Uterus (tissue), 4 donors: Measurements from ENCODE around the gene EVL. TPM values are rescaled to one million over a fixed set of nuclear protein-coding genes. Genes with fewer than 3 reads are reported as not detected.

Experiments
- DNase-seq, 2 donors: peaks; one replicate each; pipeline ENCODE4 v3.0.0-alpha.2; 2019 to 2020
- H3K27ac ChIP-seq, 2 donors: fragments of 200-600 bp; sonication (generic); 1 replicate in 1 of 2; 2 replicates in 1 of 2; pipeline ENCODE4 v1.5.1; 2016 to 2018
- H3K27me3 ChIP-seq, 2 donors: fragments of 200-600 bp; sonication (generic); one replicate each; pipeline ENCODE4 v1.5.1; 2018 to 2019; ENCODE audit warnings: control low read depth in 1 of 2
- H3K36me3 ChIP-seq, 2 donors: fragments of 200-600 bp; sonication (generic); one replicate each; pipeline ENCODE4 v1.5.1; 2019; ENCODE audit warnings: control low read depth in 1 of 2
- H3K4me1 ChIP-seq, 2 donors: fragments of 200-600 bp; sonication (generic); one replicate each; pipeline ENCODE4 v1.5.1; 2018 to 2019; ENCODE audit warnings: control low read depth in 1 of 2
- H3K4me3 ChIP-seq, 2 donors: fragments of 200-600 bp; sonication (generic); 1 replicate in 1 of 2; 2 replicates in 1 of 2; pipeline ENCODE4 v1.5.1; 2018 to 2019; ENCODE audit warnings: mild to moderate bottlenecking in 1 of 2
- H3K9me3 ChIP-seq, 2 donors: fragments of 200-600 bp; sonication (generic); one replicate each; pipeline ENCODE4 v1.5.1; 2019; ENCODE audit warnings: control low read depth in 1 of 2
- CTCF ChIP-seq, 4 experiments: fragments of 200-600 bp in 2 of 4; fragments of 450-650 bp in 2 of 4; sonication (generic) in 2 of 4; IDR thresholded peaks; one replicate each; pipeline ENCODE4 v1.5.1; 2016 to 2019; ENCODE audit warnings: antibody characterized with exemption in 4 of 4, mild to moderate bottlenecking in 2 of 4, moderate library complexity in 1 of 4
- POLR2A ChIP-seq, 2 donors: fragments of 450-650 bp; IDR thresholded peaks; one replicate each; pipeline ENCODE4 v1.6.1; 2016; ENCODE audit warnings: antibody characterized with exemption in 2 of 2, mild to moderate bottlenecking in 1 of 2, moderate library complexity in 1 of 2
- intact Hi-C: fragments of 100-400 bp; cut with DNase I; formaldehyde crosslinking; loops from one replicate; pipeline ENCODE4 v1.15.1; 2023; ENCODE audit warnings: low total_unique reads
- total RNA-seq, 4 donors: library from RNA; depleted of rRNA in 3 of 4; stranded (reverse); fragments of >200 nt in 3 of 4; gene quantifications; one replicate each; pipeline versions ENCODE4 v1.1.0 to v1.2.4, GENCODE V29; 2014 to 2023
- donor health status: DM: yes; HTN: yes; CAD: no.

Gene EVL
- total RNA-seq, 4 donors from 2014 or later, result 22.1 to 133 (median 67.5) TPM

- intact Hi-C loops, result no loop called here
- Histone ChIP-seq H3K9me3 (no peaks in the 10 kb centered on the region), H3K4me1 (peaks cover 3 to 4% of the 10 kb centered on the region in 2 donors), H3K27me3 (no peaks in the 10 kb centered on the region), H3K27ac (peak overlapping the region; percentile 82 to 85), H3K4me3 (peak overlapping the region in 1 of 2 donors; percentile 4), H3K36me3 (no peaks in the 10 kb centered on the region)
- DNase-seq, result peak; percentile 75 to 83
- TF ChIP-seq POLR2A (IDR thresholded peaks at IDR 0.05) (peak in 1 of 2 donors; percentile 15), CTCF (IDR thresholded peaks at IDR 0.05) (no peak)
Measured at GRCh38 chr14:100132161-100132902, 67.1 kb downstream of the EVL start.

GRCh38 chr14:100132903-100133510 is 67.8 kb downstream of the EVL start:
- Histone ChIP-seq H3K36me3 (no peaks in the 10 kb centered on the region), H3K27me3 (no peaks in the 10 kb centered on the region), H3K27ac (peak overlapping the region; percentile 82 to 85), H3K4me1 (peaks cover 3 to 4% of the 10 kb centered on the region in 2 donors), H3K9me3 (no peaks in the 10 kb centered on the region), H3K4me3 (peak overlapping the region in 1 of 2 donors; percentile 4)
- no peak for DNase-seq
- TF ChIP-seq POLR2A (IDR thresholded peaks at IDR 0.05), result no peak
- no peak for TF ChIP-seq CTCF (IDR thresholded peaks at IDR 0.05)
- intact Hi-C loops, result no loop called here

- no peak for DNase-seq
- H3K4me3 ChIP-seq, result no peak overlapping the region
- intact Hi-C loops, result no loop called here
- TF ChIP-seq CTCF (IDR thresholded peaks at IDR 0.05) (no peak), POLR2A (IDR thresholded peaks at IDR 0.05) (no peak)
- no peak overlapping the region for H3K27ac ChIP-seq
- H3K9me3 ChIP-seq, result no peaks in the 10 kb centered on the region
- H3K27me3 ChIP-seq, result no peaks in the 10 kb centered on the region
- H3K36me3 ChIP-seq, result no peaks in the 10 kb centered on the region
- H3K4me1 ChIP-seq, result peaks cover 3 to 4% of the 10 kb centered on the region in 2 donors
Measured at GRCh38 chr14:100134586-100134985, 69.4 kb downstream of the EVL start.

- Histone ChIP-seq H3K27me3 (no peaks in the 10 kb centered on the region), H3K4me3 (no peak overlapping the region), H3K36me3 (no peaks in the 10 kb centered on the region), H3K27ac (no peak overlapping the region), H3K9me3 (no peaks in the 10 kb centered on the region), H3K4me1 (peaks cover 3 to 4% of the 10 kb centered on the region in 2 donors)
- no peak for DNase-seq
- no peak for TF ChIP-seq CTCF (IDR thresholded peaks at IDR 0.05)
- intact Hi-C loops, result no loop called here
Measured at GRCh38 chr14:100135073-100135472, 69.9 kb downstream of the EVL start.

- no peak for TF ChIP-seq CTCF (IDR thresholded peaks at IDR 0.05)
- no peak for TF ChIP-seq POLR2A (IDR thresholded peaks at IDR 0.05)
- Histone ChIP-seq H3K4me3 (no peak overlapping the region), H3K27ac (no peak overlapping the region), H3K36me3 (no peaks in the 10 kb centered on the region), H3K9me3 (no peaks in the 10 kb centered on the region), H3K4me1 (peaks cover 3 to 4% of the 10 kb centered on the region in 2 donors), H3K27me3 (no peaks in the 10 kb centered on the region)
- no peak for DNase-seq
- intact Hi-C loops, result no loop called here
Measured at GRCh38 chr14:100135784-100136183, 70.6 kb downstream of the EVL start.
